Effector memory CD8-positive, alpha-beta T cell (primary cell): ENCODE data around the gene MTMR3.

Experiments
- ATAC-seq: fragments of 150-1000 bp; cut with Tn5 transposase; replicated peaks from 2 replicates; pipeline ENCODE4 v1.10.0; 2021; ENCODE audit warnings: mild to moderate bottlenecking, moderate library complexity
- DNase-seq, 3 experiments: peaks; one replicate each; pipeline ENCODE4 v3.0.0; 2021
- H3K27ac Mint-ChIP-seq, 2 donors: one replicate each; pipeline ENCODE4 v1.8.0; 2022; ENCODE audit warnings: mild to moderate bottlenecking in 2 of 2, mixed read lengths in 2 of 2, moderate library complexity in 2 of 2
- H3K27me3 Mint-ChIP-seq, 2 donors: one replicate each; pipeline ENCODE4 v1.8.0; 2022; ENCODE audit warnings: mixed read lengths in 2 of 2
- H3K36me3 Mint-ChIP-seq: one replicate; pipeline ENCODE4 v1.8.0; 2022; ENCODE audit warnings: mild to moderate bottlenecking, moderate library complexity, mixed read lengths; ENCODE audit not compliant: insufficient read depth
- H3K4me1 Mint-ChIP-seq, 2 donors: one replicate each; pipeline ENCODE4 v1.8.0; 2022; ENCODE audit warnings: low read depth in 2 of 2, mixed read lengths in 2 of 2
- H3K4me3 Mint-ChIP-seq, 2 donors: one replicate each; pipeline ENCODE4 v1.8.0; 2022; ENCODE audit warnings: mild to moderate bottlenecking in 2 of 2, mixed read lengths in 2 of 2, moderate library complexity in 2 of 2
- H3K9me3 Mint-ChIP-seq, 2 donors: one replicate each; pipeline ENCODE4 v1.8.0; 2022; ENCODE audit warnings: mixed read lengths in 2 of 2

The MTMR3 gene

DNA sequence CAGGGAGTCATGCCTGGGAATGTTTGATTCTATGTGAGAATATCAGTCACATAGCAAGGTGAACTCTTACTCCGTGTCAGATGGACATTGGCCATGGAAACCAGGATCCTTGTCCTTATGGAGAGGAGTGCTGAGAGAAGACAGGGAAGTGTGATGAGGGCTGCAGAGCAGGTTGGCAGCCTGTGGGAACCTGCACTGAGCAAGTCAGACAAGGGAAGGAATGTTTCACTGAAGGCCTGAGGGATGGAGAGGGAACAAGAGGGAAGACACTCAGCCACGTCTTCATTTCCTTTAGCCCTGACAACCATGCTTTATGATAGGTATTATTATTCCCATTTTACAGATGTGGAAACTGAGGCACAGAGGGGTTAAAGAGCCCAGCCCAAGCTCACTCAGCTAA, 158.9 kb downstream of the MTMR3 start:
- DNase-seq = no peak
- Mint-ChIP-seq H3K36me3 (peaks cover 3% of the 10 kb centered on the region), H3K9me3 (no peaks in the 10 kb centered on the region), H3K4me1 (peaks cover 1 to 2% of the 10 kb centered on the region in 2 donors), H3K27me3 (peaks cover 16 to 33% of the 10 kb centered on the region in 2 donors), H3K4me3 (no peak overlapping the region), H3K27ac (no peak overlapping the region)
- ATAC-seq = no peak

GRCh38 chr22:30043161-30043560, 160.2 kb downstream of the MTMR3 start:
- H3K4me1 Mint-ChIP-seq = peaks cover 2 to 10% of the 10 kb centered on the region in 2 donors
- ATAC-seq = no peak

DNA sequence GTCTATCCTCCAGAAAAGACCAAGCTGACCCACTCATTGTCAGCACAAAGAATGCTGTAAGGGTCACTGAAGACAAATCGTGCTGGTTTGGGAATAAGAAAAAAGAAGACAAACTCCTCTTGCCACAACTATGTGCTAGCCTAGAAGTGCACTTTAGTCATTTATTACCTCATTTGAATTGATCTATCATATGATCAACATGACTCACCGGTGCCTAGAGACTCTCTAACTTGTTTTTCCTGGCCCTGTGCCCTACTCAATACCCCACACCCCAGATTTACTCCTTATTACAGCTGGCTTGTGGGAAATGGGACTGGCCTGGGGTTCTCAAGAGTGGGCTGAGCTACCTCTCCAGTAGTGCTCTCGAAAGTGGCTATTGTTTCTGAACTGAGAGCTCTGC, 161.4 kb downstream of the MTMR3 start:
- peaks cover 16 to 33% of the 10 kb centered on the region in 2 donors for H3K27me3 Mint-ChIP-seq
- H3K9me3 Mint-ChIP-seq = no peaks in the 10 kb centered on the region
- H3K36me3 Mint-ChIP-seq = no peaks in the 10 kb centered on the region
- no peak overlapping the region for H3K27ac Mint-ChIP-seq
- no peak for ATAC-seq
- no peak for DNase-seq
- peaks cover 2 to 10% of the 10 kb centered on the region in 2 donors for H3K4me1 Mint-ChIP-seq
- no peak overlapping the region for H3K4me3 Mint-ChIP-seq

More at GRCh38 chr22:30043161-30043560, 160.2 kb downstream of the MTMR3 start:
- no peaks in the 10 kb centered on the region for H3K36me3 Mint-ChIP-seq
- no peak overlapping the region for H3K4me3 Mint-ChIP-seq
- peaks cover 16 to 33% of the 10 kb centered on the region in 2 donors for H3K27me3 Mint-ChIP-seq
- no peaks in the 10 kb centered on the region for H3K9me3 Mint-ChIP-seq
- no peak for DNase-seq
- no peak overlapping the region for H3K27ac Mint-ChIP-seq

DNA sequence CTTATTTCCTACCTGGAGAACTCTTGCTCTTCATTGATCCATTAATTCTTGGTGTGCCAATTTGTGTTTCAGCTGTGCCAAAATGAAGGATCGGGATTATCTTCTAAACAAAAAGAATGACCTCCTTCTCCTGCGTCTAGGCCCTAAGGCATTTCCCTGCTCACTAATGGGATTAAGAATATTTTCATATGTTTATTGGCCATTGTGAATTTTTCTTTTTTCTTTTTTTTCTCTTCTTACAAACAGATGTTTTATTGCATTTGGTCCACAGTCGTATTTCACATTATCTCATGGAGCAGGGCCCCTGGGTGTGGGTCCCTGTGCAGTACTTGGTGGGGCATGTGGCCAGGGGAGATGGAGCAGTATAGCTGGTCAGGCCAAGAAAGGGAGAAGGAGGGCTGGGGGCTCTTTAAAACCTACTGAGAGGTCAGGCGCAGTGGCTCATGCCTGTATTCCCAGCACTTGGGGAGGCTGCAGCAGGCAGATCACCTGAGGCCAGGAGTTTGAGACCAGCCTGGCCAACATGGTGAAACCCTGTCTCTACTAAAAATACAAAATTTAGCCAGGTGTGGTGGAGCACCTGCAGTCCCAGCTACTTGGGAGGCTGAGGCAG, 162.0 kb downstream of the MTMR3 start:
- Mint-ChIP-seq H3K4me1 (peaks cover 2 to 10% of the 10 kb centered on the region in 2 donors), H3K4me3 (no peak overlapping the region), H3K9me3 (no peaks in the 10 kb centered on the region)

DNA sequence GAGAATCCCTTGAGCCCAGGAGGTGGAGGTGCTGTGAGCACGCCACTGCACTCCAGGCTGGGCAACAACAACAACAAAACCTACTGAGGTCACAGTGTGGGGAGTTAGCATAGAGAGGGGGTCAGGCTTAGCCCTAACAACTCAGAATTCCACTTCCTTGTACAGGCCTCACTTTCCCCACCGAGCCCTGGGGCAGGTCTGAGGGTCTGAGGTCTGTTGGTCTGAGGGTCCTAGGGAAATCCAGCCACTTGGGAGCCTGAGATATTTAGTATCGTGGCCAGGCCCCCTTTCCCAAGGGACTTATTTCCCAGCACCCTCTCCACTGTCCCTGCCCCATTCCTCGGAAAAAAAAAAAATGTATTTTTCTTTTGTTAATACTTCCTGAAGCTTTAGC, 162.5 kb downstream of the MTMR3 start:
- H3K36me3 Mint-ChIP-seq = no peaks in the 10 kb centered on the region
- DNase-seq = no peak
- no peak overlapping the region for H3K4me3 Mint-ChIP-seq
- peaks cover 2 to 10% of the 10 kb centered on the region in 2 donors for H3K4me1 Mint-ChIP-seq
- H3K27me3 Mint-ChIP-seq = peaks cover 16 to 32% of the 10 kb centered on the region in 2 donors
- no peak overlapping the region for H3K27ac Mint-ChIP-seq
- ATAC-seq = no peak
- H3K9me3 Mint-ChIP-seq = no peaks in the 10 kb centered on the region

More for the DNA sequence above, 162.0 kb downstream of the MTMR3 start:
- no peak overlapping the region for H3K27ac Mint-ChIP-seq
- peaks cover 16 to 33% of the 10 kb centered on the region in 2 donors for H3K27me3 Mint-ChIP-seq
- DNase-seq (no peak), ATAC-seq (no peak)
- no peaks in the 10 kb centered on the region for H3K36me3 Mint-ChIP-seq

DNA sequence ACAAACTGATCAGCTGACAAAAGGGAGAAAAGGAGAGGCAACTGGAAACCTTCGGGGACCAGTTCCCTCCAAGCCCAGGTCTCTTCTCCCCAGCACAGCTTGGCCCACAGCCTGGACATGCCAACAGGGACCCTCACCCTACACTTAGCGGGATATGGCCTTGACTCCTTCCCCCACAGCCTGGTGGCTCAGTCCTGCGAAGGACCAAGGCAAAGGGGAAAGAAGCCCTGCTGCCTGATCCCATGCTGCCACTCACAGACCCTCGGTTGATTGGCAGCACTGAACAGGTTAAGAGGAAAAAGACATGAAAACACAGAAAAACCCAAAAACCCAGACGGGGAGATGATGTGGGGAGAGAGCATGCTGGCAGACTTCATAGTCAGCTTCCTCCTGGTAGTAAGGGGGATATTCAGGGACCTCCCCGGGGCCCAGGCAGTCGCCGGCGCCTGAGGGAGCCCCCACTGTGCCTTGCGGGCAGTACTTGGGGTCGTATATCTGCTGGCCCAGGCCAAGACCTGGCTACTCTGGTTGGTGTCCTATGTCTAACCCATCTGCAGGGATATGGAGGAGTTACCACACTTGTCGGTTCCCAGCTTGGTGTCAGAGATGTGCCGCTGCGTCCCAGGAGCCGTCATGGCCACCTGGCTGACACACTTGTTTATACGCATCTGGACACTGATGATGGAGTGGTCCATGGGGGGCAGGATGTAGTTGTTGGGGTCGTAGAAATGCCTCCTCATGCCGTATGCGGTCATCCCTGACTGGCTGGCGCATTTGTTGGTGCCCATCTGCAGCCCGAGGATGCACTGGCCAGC, 163.1 kb downstream of the MTMR3 start:
- Mint-ChIP-seq H3K27ac (peak overlapping the region in 1 of 2 donors; percentile 18), H3K4me1 (peaks cover 2 to 10% of the 10 kb centered on the region in 2 donors), H3K9me3 (no peaks in the 10 kb centered on the region), H3K4me3 (no peak overlapping the region), H3K36me3 (no peaks in the 10 kb centered on the region), H3K27me3 (peaks cover 16 to 26% of the 10 kb centered on the region in 2 donors)
- DNase-seq = no peak
- no peak for ATAC-seq

GRCh38 chr22:30046716-30047363, 163.9 kb downstream of the MTMR3 start:
- Mint-ChIP-seq H3K36me3 (no peaks in the 10 kb centered on the region), H3K27ac (peak overlapping the region; percentile 18 to 52), H3K9me3 (no peaks in the 10 kb centered on the region), H3K4me3 (peak overlapping the region; percentile 40), H3K27me3 (peaks cover 16 to 18% of the 10 kb centered on the region in 2 donors), H3K4me1 (peaks cover 2 to 10% of the 10 kb centered on the region in 2 donors)
- DNase-seq = no peak
- ATAC-seq = no peak

DNA sequence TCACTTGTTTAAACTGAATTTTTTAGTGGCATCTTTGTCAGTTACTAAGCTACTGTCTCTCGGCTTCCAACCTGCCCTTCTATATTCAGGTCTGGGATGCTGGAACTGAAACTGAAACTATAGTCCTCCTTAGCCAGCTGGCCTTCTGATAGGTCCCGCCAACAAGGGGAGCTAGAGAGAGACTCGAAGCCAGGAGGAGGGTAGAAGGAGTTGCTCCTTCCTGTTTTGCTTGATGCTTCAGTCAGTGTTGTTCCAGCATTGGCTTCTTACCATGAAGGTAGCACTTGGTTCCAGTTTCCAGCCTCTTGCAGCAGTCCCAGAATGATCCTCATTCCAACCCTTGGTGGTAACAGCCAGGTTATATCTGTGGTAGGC, 164.4 kb downstream of the MTMR3 start:
- Mint-ChIP-seq H3K36me3 (no peaks in the 10 kb centered on the region), H3K27ac (peak overlapping the region in 1 of 2 donors; percentile 52), H3K9me3 (no peaks in the 10 kb centered on the region), H3K27me3 (peaks cover 13 to 16% of the 10 kb centered on the region in 2 donors), H3K4me1 (peaks cover 2 to 10% of the 10 kb centered on the region in 2 donors), H3K4me3 (peak overlapping the region; percentile 40)
- DNase-seq = peak in 2 of 3 experiments; percentile 17 to 23
- peak; percentile 85 for ATAC-seq

DNA sequence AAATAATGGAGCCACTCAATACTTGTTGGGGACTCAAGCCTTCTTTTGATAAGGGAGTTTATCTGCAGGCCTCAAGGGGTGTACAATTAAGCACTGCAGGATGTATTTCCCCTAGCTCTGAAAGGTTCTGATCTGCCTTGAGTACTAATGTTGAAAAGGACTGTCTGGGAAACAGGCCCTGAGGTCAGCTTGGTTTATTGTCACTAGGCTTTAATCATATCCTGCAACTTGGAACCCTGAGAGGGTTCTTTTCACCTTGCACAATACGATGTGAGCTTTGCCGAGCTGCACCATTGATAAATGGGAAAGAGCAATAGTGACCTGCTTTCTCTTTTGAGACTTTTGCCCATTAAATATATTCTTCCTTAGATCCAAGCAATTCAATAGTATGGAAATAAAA, 165.7 kb downstream of the MTMR3 start:
- no peak for ATAC-seq
- Mint-ChIP-seq H3K27ac (no peak overlapping the region), H3K36me3 (no peaks in the 10 kb centered on the region), H3K9me3 (no peaks in the 10 kb centered on the region), H3K27me3 (peaks cover 0 to 3% of the 10 kb centered on the region in 2 donors), H3K4me1 (peaks cover 2 to 10% of the 10 kb centered on the region in 2 donors), H3K4me3 (no peak overlapping the region)
- DNase-seq = no peak

DNA sequence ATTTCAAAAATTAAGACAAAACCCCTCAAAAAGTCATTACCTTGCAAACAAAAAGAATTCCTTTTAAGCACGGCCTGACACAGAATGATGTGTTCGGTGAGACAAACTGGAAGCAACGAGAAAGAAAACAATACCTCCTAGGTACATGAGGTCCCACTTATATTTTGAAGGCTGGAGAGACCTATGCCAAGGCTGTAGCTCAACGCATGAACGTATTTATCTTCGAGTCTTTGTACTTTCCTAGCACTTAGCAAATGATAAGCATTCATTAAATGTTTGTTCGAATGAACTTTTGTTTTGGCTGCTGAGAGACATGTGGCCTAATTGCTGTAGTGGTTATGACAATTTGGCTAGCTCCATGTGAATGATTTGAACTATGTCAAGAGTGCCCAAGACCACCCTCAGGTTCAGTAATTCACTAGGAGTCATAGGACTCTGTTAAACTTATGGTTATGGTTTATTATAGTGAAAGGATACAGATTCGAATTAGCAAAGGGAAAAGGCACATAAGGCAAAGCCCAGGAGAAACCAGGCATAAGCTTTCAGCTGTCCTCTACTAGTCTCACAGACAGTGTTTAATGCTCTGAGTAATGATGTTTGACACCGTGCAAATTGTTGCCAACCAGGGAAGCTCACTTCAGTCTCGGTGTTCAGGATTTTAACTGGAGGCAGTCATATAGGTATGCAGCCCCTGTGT, 171.2 kb downstream of the MTMR3 start:
- Mint-ChIP-seq H3K36me3 (no peaks in the 10 kb centered on the region), H3K4me3 (no peak overlapping the region)

DNA sequence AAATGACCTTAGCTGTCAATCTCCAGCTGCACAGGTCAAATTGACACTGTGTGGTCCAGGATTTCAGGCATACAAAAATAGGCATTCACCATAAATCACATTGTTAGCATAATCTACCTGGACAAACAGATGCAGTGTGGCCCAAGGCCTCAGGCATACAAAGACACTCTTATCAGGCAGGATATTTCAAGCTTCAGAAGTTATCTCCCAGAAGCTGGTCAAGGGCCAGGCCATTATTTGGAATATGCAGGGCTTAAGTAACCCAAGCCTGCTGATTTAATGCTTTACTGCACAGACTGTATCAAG, 171.7 kb downstream of the MTMR3 start:
- Mint-ChIP-seq H3K27ac (no peak overlapping the region), H3K4me3 (no peak overlapping the region), H3K9me3 (peaks cover 4 to 8% of the 10 kb centered on the region in 2 donors), H3K4me1 (no peaks in the 10 kb centered on the region), H3K36me3 (no peaks in the 10 kb centered on the region), H3K27me3 (peaks cover 12 to 23% of the 10 kb centered on the region in 2 donors)
- no peak for DNase-seq
- ATAC-seq = no peak

More for the DNA sequence above, 171.2 kb downstream of the MTMR3 start:
- H3K27me3 Mint-ChIP-seq = peaks cover 12 to 19% of the 10 kb centered on the region in 2 donors
- no peak for DNase-seq
- H3K9me3 Mint-ChIP-seq = peaks cover 4 to 8% of the 10 kb centered on the region in 2 donors
- ATAC-seq = no peak
- no peak overlapping the region for H3K27ac Mint-ChIP-seq
- H3K4me1 Mint-ChIP-seq = no peaks in the 10 kb centered on the region

DNA sequence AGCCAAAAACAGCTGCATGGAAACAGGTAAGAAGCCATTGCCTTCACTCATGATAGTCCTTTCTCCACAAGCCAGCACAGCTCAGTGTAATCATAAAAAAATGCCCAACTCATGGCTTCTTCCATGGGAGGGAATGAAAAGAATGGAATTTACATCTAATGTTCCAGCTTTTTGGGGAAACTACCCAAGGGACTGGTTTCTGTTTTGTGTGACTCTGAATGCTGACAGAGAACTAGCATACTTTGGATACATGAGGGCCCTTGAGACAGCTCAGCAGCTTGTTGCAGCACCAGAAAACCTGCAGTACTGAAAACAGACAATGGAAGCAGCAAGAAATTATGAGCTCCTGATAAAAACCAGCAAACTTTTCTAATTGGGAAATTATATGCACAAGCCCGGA, 173.0 kb downstream of the MTMR3 start:
- Mint-ChIP-seq H3K27ac (no peak overlapping the region), H3K36me3 (no peaks in the 10 kb centered on the region), H3K27me3 (peaks cover 12 to 23% of the 10 kb centered on the region in 2 donors), H3K4me1 (no peaks in the 10 kb centered on the region), H3K4me3 (no peak overlapping the region), H3K9me3 (peaks cover 4 to 8% of the 10 kb centered on the region in 2 donors)
- ATAC-seq = no peak
- no peak for DNase-seq

DNA sequence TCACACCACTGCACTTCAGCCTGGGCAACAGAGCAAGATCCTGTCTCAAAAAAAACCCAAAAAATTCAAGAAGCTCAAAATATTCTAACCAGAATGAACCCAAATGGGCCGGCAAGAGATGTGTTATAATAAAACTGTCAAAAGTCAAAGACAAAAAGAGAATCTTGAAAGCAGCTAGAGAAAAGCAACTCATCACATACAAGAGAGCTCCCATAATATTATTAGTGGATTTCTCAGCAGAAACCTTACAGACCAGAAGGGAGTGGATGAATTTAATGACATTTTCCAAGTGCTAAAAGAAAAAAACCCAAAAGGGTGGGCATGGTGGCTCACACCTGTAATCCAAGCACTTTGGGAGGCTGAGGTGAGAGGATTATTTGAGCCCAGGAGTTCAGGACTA, 174.4 kb downstream of the MTMR3 start:
- no peaks in the 10 kb centered on the region for H3K4me1 Mint-ChIP-seq
- ATAC-seq (no peak), DNase-seq (no peak)
- H3K36me3 Mint-ChIP-seq = no peaks in the 10 kb centered on the region
- no peak overlapping the region for H3K4me3 Mint-ChIP-seq
- peaks cover 4 to 8% of the 10 kb centered on the region in 2 donors for H3K9me3 Mint-ChIP-seq
- no peak overlapping the region for H3K27ac Mint-ChIP-seq
- peaks cover 20 to 32% of the 10 kb centered on the region in 2 donors for H3K27me3 Mint-ChIP-seq
